ENCODE data around the gene AK8. TPM values are rescaled to one million over a fixed set of nuclear protein-coding genes. Genes with fewer than 3 reads are reported as not detected.

Gene AK8
- total and polyA plus RNA-seq, 2 of the 4 experiments (the other 2 are of a cell fraction) = under 0.01 to 0.09 TPM

GRCh38 chr9:132854832-132855231, 23.3 kb downstream of the AK8 start:
- peaks cover 8% of the 10 kb centered on the region; the same call in 1 of the 2 replicates for H3K4me1 ChIP-seq (ENCODE audit: control insufficient read depth, insufficient read depth, low read length)
- no peak overlapping the region for H3K56ac ChIP-seq (ENCODE audit: extremely low read depth, insufficient read depth, low read length)
- no peak overlapping the region for H3K27ac ChIP-seq (ENCODE audit: insufficient read depth, low read length)
- no peak overlapping the region for H3K18ac ChIP-seq (ENCODE audit: low read depth, low read length)
- H3K36me3 ChIP-seq (ENCODE audit: control insufficient read depth, insufficient read depth, low read length) = no peaks in the 10 kb centered on the region
- no peak overlapping the region for H2BK20ac ChIP-seq (ENCODE audit: low read depth, low read length)
- H3K23ac ChIP-seq (ENCODE audit: low read depth, low read length) = no peak overlapping the region
- H4K91ac ChIP-seq (ENCODE audit: insufficient read depth, low read depth, low read length) = no peak overlapping the region
- H3K4ac ChIP-seq (ENCODE audit: low read depth, low read length) = no peak overlapping the region
- H3K9me1 ChIP-seq (ENCODE audit: insufficient read depth, low read length) = no peaks in the 10 kb centered on the region
- H2BK5ac ChIP-seq (ENCODE audit: low read depth, low read length, poor library complexity, severe bottlenecking) = no peak overlapping the region
- no peak overlapping the region for H2AK5ac ChIP-seq (ENCODE audit: low read depth, low read length)
- no peak overlapping the region for H3K4me2 ChIP-seq (ENCODE audit: low read depth, low read length)
- no peaks in the 10 kb centered on the region for H3K9me3 ChIP-seq (ENCODE audit: control insufficient read depth, insufficient read depth, low read length)
- H2AK9ac ChIP-seq (replicated peaks; ENCODE audit: low read depth, low read length, poor library complexity) = no peak overlapping the region
- dilution Hi-C loops (cut with HindIII; ENCODE audit: low sequenced_read_pairs, unreplicated experiment) (no loop called here), intact Hi-C loops (cut with micrococcal nuclease) (no loop called here), in situ Hi-C loops (cut with MboI; ENCODE audit: low sequenced_read_pairs) (no loop called here)
- no peak overlapping the region for H3K14ac ChIP-seq (replicated peaks; ENCODE audit: low read depth, low read length)
- no peak overlapping the region for H3K4me3 ChIP-seq (ENCODE audit: insufficient read depth, low read depth, low read length)
- ATAC-seq (ENCODE audit: low read depth) = no peak
- DNase-seq = no peak
- POLR2A ChIA-PET (ENCODE audit: unreplicated experiment) = no interaction called here
- H2BK15ac ChIP-seq (ENCODE audit: low read depth, low read length) = no peak overlapping the region
- 78% methylated on average over 5 of the region's 10 CpGs; no CpG with 5 or more reads in 1 of the 2 experiments for WGBS, 2 experiments (ENCODE audit: extremely low coverage in 2 of 2, insufficient read length in 1 of 2)
- no peak overlapping the region for H2AFZ ChIP-seq (replicated peaks; ENCODE audit: low read length, poor library complexity)
- TF ChIP-seq ELK1 (IDR thresholded peaks at IDR 0.05; ENCODE audit: borderline replicate concordance, low read depth, low read length) (no peak), SMC3 (IDR thresholded peaks at IDR 0.05; ENCODE audit: low read depth, low read length) (no peak), MAZ (IDR thresholded peaks at IDR 0.05; ENCODE audit: borderline replicate concordance, low read depth, low read length) (no peak), RAD21 (IDR thresholded peaks at IDR 0.05; ENCODE audit: low read length) (no peak), POLR2A (IDR thresholded peaks at IDR 0.05; ENCODE audit: low read depth, low read length) (no peak), MAFK (IDR thresholded peaks at IDR 0.05; ENCODE audit: low read depth, low read length) (no peak), BHLHE40 (IDR thresholded peaks at IDR 0.05; ENCODE audit: low read depth, low read length) (no peak), MXI1 (IDR thresholded peaks at IDR 0.05; ENCODE audit: borderline replicate concordance, low read depth, low read length) (no peak), CEBPB (IDR thresholded peaks at IDR 0.05; ENCODE audit: low read depth, low read length) (no peak), RCOR1 (IDR thresholded peaks at IDR 0.05; ENCODE audit: insufficient replicate concordance, low read length) (no peak), RFX5 (IDR thresholded peaks at IDR 0.05; ENCODE audit: low read depth, low read length) (no peak), FOS (IDR thresholded peaks at IDR 0.05; ENCODE audit: low read depth, low read length) (no peak), CTCF (conservative IDR thresholded peaks at IDR 0.05; ENCODE audit: low read depth, low read length) (no peak)
- TF ChIP-seq, protein P1, sequence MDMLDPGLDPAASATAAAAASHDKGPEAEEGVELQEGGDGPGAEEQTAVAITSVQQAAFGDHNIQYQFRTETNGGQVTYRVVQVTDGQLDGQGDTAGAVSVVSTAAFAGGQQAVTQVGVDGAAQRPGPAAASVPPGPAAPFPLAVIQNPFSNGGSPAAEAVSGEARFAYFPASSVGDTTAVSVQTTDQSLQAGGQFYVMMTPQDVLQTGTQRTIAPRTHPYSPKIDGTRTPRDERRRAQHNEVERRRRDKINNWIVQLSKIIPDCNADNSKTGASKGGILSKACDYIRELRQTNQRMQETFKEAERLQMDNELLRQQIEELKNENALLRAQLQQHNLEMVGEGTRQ (IDR thresholded peaks at IDR 0.05; ENCODE audit: low read depth, low read length) = no peak
- H3K9ac ChIP-seq (ENCODE audit: low read depth, low read length) = no peak overlapping the region
- no peaks in the 10 kb centered on the region for H4K20me1 ChIP-seq (ENCODE audit: insufficient read depth, low read length)
- no TSS peak for BruUV-seq (replicated peaks)
- CTCF ChIA-PET = no interaction called here
- H3K79me1 ChIP-seq (ENCODE audit: low read depth in 1 of 2, low read length in 2 of 2) = no peaks in the 10 kb centered on the region
- H4K8ac ChIP-seq (ENCODE audit: low read depth in 2 of 2, low read length in 2 of 2) = no peak overlapping the region
- H3K27me3 ChIP-seq (ENCODE audit: control insufficient read depth, insufficient read depth, low read length) = peaks cover 25% of the 10 kb centered on the region
- no peak overlapping the region for H4K5ac ChIP-seq (ENCODE audit: low read depth, low read length)
- H2BK120ac ChIP-seq (ENCODE audit: low read depth, low read length) = no peak overlapping the region

All from IMR-90 (cell line).